Lung microvascular endothelial cell (primary cell): ENCODE results near the gene GARIN1A. TPM values are rescaled to one million over a fixed set of nuclear protein-coding genes. Genes with fewer than 3 reads are reported as not detected.
A peak's percentile ranks its signal among the peaks of the same experiment; 100 is the strongest.
"Not testable (repeated sequence)": the region's sequence is repeated elsewhere in the genome, so short reads cannot be mapped to it uniquely, and the experiment has no call there.

Experiments used
- DNase-seq, 2 donors: peaks; one replicate each; pipeline versions ENCODE4 v3.0.0 to v3.0.0-alpha.2; 2010; ENCODE audit warnings: low read depth in 2 of 2
- total RNA-seq: library from RNA; depleted of rRNA; stranded (reverse); fragments of >200 nt; gene quantifications from 2 replicates; pipeline ENCODE4 v1.2.1, GENCODE V29; 2014

Gene GARIN1A
- total RNA-seq, 1 donor from 2014 or later = 0.20 TPM

DNA sequence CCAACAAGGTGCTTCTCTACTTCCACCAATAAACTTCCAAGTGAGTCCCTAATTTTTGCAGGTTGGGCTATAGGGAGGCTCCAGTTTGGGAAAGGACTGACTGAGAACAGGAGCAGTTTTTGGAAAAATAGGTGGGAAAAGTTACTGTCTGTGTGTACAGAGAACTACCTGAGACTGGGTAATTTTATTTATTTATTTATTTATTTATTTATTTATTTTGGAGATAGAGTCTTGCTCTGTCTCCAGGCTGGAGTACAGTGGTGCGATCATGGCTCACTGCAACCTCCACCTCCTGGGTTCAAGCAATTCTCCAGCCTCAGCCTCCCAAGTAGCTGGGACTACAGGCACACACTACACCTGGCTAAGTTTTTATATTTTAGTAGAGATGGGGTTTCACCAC, 11.2 kb downstream of the GARIN1A start:
- DNase-seq = not testable (repeated sequence)

DNA sequence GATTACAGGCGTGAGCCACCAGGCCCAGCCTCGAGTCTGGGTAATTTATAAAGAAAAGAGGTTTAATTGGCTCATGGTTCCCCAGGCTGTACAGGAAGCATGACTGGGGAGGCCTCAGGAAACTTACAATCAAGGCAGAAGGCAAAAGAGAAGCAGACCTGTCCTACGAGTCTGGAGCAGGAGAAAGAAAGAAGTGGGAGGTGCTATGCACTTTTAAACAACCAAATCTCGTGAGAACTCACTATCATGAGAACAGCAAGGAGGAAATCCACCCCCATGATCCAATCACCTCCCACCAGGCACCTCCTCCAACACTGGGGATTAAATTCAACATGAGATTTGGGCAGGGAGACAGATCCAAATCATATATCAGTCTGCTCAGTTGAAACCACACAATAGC, 11.6 kb downstream of the GARIN1A start:
- DNase-seq = not testable (repeated sequence)

DNA sequence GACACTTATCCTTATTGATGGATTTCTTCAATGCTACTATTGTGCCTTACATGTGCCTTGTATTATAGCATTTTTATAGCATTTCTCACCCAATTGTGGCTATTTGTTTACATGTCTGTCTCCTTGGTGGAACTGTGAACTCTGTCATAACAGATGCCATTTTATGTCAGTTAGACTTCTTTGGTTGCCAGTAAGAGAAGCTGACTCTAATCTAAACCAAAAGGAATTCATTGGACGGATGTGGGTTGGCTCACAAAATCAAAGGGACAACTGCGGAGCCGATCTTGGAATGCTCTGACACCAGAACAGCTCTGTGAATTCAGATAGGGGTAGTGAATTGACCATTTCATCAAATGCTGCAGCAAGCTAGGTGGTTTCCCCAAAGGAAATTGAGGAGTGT, 15.0 kb downstream of the GARIN1A start:
- DNase-seq = no peak

DNA sequence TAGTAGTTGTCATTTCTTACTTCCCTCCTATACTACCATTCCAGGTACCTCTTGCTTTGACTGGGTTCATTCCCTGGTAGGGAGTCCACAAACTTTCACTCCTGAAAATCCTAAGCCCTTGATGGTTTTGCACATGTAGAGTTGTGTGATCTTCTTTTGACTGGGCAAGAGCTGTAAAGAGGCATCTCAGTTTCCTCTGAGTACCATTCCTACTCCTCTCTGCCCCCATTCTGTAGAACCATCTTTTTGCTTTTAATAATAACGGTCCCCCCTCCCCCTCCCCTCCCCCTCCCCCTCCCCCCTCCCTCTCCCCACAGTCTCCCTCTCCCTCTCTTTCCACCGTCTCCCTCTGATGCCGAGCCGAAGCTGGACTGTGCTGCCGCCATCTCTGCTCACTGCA, 16.4 kb downstream of the GARIN1A start:
- no peak for DNase-seq

DNA sequence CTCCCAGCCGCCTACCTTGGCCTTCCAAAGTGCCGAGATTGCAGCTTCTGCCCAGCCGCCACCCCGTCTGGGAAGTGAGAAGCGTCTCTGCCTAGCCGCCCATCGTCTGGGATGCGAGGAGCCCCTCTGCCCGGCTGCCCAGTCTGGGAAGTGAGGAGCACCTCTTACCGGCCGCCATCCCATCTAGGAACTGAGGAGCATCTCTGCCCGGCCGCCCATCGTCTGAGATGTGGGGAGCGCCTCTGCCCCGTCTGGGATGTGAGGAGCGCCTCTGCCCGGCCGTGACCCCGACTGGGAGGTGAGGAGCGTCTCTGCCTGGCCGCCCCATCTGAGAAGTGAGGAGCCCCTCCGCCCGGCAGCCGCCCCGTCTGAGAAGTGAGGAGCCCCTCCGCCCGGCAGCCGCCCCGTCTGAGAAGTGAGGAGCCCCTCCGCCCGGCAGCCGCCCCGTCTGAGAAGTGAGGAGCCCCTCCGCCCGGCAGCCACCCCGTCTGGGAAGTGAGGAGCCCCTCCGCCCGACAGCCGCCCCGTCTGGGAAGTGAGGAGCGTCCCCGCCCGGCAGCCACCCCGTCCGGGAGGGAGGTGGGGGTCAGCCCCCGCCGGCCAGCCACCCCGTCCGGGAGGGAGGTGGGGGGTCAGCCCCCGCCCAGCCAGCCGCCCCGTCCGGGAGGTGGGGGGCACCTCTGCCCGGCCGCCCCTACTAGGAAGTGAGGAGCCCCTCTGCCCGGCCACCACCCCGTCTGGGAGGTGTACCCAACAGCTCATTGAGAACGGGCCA, 17.3 kb downstream of the GARIN1A start:
- not testable (repeated sequence) for DNase-seq

DNA sequence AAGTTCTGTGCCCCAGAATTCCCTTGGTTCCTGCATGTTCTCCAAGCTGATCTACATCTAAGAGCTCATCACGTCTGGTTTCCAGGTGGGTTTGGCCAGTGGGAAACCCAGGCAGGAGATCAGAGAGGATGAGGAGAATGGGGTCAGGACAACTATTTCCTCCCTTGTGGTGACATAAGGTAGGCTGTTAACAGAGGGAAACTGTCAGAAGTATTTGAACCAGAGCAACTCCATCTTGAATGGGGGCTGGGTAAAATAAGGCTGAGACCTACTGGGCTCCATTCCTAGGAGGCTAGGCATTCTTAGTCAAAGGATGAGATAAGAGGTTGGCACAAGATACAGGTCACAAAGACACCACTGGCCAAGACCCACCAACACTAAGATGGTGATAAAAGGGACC, 19.1 kb downstream of the GARIN1A start:
- no peak for DNase-seq

DNA sequence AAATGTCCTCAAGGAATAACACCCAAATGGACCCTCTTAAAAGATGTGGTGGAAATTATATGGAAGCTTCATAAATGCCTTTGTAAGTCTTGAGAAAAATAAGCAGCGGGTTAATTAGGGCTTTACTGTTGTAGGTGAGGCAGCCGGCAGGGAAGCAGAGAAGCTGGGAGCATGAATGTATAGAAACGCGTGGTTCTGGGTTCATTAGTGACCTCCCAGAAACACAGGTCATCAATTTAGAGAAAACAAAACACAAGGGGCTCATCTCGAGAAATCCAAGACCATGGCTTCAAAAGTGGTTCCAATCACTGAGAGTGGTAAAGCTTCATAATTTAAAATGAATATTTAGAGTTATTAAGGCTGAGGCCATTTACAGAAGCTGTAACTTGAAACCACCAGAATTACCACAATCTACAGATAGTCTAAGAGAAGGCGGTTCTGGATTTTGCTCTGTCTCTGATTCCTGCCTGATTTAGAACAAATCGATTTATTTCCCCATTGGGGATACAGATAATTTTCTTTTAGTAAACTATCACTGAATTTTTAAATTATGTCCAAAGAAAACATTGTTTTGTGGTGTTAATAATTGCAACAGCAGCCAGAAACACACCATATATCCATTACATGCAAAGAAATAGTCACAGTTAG, 20.7 kb downstream of the GARIN1A start:
- DNase-seq = no peak

DNA sequence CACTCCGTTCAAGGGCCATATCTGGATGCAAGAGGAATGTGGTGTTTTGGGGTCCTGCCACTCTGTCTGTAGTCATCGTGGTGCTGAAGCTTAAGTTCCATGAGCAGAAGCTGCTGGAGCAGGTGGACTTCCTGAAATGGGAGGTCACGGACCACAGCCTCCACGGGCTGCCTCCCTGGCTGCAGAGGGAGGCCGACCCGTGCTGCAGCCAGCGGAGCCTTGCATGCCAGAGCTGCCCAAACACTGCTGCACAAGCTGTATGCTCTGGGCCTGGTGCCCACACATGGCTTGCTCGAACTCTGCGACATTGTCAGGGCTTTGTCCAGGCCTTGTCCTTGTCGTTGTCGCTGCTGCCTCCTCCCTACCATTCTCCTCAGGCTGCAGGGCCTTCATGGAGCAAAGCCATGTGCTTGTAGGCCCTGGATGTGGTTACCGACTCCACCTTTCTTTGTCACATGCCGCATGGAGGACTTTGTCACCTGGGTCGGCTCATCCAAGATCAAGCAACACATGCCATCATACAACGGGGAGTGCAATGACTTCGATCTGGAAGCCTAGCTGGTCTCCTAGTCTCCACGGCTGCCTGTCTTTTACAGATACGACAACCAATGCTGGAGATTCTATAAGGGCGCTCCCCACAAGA, 21.4 kb downstream of the GARIN1A start:
- DNase-seq = no peak

DNA sequence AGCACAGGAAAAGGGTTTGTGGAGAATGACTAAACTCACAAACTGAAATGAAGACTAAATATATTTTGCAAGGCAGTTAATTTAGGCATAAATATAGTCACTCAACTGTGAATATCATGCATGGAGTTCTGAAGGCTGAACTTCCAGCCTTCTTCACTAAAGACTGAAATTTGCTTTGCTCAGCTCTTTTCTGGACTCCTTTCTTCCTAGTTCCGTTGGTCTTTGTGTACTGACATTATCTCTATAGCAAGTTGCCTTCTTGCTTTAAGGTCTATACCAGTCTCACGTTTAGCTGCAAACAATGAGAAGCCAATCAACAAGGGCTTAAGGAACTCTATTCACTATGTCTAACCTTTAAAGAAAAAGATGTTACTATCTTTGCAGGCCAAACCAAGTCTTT, 22.6 kb downstream of the GARIN1A start:
- DNase-seq = no peak

DNA sequence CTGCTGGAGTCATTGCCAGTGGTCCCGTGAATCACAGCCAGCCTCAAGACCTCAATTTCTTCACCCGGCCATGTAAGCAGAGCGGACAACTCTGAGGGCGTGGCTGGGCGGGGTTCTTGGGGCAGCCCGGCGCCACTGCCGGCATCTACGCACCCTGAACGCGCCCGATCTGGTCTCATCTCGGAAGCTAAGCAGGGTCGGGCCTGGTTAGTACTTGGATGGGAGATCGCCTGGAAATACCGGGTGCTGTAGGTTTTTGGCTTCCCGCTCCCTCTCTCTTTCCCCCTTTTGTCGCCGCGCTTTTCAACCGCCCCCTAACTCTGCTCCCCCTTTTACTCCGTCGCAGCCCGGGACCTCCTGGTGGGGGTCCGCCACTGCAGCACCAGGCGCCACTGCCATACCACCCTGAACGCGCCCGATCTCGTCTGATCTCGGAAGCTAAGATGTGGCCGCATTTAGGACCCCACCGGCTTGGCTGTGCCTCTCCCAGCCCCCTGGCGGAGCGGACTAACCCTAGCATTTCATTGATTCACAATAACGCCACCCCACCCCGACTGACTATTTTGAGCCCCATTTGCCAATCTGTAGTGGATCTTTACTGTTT, 25.3 kb downstream of the GARIN1A start:
- peak; percentile 24 to 34 for DNase-seq

DNA sequence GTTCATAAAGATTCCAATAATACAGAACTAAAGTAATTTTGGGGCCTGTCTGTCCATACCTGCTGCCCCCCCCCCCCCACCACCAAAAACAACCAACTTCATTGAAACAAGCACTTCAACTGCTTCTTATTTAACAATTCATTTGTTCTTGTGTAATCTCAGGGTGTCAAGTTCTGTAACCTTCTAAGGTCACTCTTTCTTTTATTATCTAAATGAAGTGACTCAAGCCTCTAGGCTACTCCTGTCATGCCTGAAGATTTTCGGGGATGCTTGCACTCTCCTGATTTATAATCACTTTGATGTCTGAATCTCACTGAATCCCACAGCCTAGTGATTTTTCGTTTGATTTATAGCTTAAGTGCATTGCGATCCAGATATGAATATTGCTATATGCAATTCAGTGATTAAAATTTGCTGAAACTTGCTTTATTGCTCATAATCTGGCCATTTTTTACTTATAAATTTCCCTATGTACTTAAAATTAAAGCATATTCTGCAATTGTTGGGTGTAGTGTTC, 27.2 kb downstream of the GARIN1A start:
- no peak for DNase-seq

DNA sequence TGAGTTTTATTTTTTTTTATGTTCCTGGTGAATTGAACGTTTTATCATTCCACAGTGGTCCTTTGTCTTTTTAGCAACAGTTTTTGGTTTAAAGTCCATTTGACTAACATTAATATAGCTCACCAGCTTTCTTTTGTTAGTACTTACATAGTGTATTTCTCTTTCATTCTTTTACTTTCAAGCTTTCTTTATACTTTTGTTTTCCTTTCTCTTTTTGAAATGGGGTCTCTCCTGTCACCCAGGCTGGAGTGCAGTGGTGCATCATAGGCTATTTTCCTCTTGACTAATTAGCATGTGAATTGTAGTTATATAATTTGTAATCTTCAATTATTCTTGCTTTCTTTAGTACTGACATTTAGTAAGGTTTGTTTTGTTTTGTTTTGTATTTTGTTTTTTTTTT, 27.8 kb downstream of the GARIN1A start:
- DNase-seq = no peak

DNA sequence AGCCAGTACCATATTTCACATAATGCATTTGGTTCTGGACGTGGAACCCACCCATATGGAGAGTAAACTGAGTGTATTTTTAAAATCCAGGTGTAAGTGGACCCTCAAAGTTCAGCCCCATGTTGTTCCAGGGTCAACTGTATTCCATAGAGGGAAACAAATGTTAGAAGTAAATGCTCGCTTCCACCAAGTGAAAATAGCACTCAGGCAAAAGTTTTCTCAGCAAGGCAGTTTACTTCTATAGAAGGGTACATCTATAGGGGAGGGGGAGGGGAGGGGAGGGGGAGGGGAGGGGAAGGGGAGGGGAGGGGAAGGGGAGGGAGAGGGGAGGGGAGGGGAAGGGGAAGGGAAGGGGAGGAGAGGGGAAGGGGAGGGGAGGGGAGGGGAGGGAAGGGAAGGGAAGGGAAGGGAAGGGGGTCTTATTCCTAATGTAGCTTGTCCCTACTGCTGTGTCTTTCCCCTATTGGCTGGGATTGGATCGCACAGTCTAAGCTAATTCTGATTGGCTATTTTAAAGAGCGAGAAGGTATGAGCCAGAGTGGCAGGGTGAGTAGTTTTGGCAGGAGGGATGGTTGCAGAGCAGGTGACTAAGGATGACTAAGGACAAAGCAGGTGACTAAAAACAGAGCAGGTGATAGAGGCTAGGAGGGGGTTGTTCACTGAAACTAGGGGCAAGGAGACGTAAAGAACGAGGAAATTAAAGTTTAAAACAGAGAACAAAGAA, 29.1 kb downstream of the GARIN1A start:
- no peak for DNase-seq

DNA sequence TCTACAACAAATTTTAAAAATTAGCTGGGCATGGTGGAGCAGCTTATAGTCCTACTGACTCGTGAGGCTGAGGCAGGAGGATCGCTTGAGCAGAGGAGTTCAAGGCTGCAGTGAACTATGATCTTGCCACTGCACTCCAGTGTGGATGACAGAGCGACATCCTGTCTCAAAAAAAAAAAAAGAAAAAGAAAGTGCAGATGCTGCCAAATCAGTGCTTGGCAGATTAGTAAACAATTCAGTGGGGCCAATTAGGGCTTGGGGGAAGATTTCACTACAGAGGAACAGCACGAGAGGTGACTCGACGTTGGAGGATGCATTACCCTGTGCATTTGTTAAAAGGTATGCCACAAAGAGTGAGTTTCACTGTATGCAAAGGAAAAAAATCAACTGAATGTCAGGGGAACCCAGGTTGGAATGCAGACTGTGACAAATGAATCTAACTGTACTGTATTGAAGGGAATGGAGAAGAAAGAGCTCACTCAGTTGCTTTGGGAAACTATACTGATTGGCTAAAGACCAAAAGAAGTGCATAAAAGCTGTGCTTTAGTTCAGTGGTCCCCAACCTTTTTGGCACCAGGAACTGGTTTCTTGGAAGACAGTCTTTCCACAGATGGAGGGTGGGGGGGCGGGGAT, 31.6 kb downstream of the GARIN1A start:
- no peak for DNase-seq

DNA sequence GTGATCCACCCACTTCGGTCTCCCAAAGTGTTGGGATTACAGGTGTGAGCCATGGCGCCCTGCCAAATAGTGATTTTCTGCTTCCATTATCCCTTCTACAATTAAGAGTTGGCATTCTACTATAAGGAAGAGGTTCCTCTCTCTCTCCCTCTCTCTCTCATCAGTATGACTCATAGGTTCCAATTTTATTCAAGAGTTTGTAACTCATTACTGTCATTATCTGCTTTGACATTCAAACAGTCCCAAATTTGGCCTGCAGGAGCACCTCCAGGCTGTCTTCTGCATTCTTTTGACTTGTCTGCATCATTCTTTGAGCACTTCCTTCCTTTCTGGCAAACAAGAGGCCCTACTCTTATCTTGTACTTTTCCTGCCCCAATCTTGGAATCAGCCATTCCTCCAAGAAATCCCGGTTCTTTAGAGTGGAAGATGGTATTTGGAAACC, 33.8 kb downstream of the GARIN1A start:
- peak in 1 of 2 donors; percentile 8 for DNase-seq

DNA sequence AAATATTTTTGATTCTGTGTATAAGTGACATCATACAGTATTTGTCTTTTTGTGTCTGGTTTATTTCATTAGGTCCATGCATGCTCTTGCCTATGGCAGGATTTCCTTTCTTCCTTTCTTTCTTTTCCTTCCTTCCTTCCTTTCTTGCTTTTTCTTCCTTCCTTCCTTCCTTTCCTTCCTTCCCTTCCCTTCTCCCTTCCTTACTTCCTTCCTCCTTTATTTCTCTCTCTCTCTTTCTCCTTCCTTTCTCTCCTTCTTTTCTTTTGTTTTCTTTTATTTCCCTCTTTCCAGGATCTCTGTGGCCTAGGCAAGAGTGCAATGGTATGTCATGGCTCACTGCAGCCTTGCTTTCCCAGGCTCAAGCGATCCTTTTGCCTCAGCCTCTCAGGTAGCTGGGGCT, 35.7 kb downstream of the GARIN1A start:
- no peak for DNase-seq

DNA sequence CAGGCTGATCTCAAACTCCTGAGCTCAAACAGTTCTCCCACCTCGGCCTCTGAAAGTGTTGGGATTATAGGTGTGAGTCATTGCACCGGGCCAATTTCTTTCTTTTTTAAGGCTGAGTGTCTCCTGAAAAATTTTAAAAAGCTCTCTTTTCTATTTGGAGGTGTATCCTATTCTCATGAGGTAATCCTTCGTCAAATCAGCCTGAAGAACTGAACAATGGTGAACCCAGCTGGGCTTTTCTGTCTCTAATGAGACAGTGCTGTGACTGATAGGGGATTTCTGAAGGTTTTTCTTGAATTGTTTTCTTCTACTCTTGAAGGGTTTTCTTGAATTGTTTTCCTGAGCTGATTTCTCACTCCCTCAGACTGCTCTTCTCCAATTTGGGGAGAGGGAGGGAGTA, 36.1 kb downstream of the GARIN1A start:
- DNase-seq = no peak

DNA sequence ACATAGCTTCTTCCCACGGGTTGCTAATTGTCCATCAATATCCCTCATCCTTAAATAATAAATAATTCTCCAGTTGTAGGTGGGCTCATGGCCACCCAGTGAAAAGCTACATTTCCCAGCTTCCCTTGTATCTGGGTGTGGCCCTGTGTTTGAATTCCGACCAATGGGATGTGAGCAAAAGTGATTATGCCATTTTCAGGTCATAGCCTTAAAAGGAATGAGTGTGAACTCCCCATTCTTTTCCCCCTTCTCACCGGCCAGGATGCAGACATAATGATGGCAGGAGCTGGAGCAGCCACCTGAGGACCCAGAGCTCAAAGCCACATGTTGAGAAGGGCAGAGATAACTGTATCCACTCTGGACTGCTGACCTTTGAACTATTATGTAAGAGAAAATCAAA, 36.7 kb downstream of the GARIN1A start:
- DNase-seq = no peak

DNA sequence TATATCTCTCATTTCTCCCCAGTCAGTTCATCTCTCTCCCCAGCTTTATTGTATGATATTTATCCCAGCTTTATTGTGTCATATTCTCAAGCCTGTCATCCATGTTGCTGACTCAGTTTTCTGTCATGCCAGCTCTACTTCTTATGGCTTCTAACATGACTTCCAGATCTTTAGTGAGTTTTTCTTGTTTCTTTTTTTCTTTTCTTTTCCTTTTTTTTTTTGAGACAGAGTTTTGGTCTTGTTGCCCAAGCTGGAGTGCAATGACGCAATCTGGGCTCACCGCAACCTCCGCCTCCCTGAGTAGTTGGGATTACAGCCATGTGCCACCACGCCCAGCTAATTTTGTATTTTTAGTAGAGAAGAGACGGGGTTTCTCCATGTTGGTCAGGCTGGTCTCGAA, 38.4 kb downstream of the GARIN1A start:
- no peak for DNase-seq

DNA sequence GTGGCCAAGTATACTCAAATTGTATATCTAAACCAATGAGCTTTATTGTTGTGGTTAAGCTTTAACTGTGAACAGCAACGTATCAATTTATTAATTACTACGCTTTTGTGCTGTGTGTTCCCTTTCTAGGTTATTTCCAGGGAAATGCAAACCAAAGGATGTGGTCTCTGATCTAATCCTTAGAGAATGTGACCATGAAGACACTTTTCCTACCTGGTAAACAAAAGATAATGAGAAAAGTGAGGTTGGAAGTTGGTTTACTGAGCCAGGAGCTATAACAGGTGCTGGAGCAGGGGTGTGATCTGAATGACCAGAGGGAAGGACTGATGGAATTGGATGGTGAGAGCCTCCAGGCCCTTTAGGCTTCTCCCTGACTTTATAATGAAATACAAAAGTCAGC, 41.7 kb downstream of the GARIN1A start:
- no peak for DNase-seq
